Pons (tissue), 1 donor: ENCODE measurements around the gene DIPK1A.
"Not testable (repeated sequence)": the region's sequence is repeated elsewhere in the genome, so short reads cannot be mapped to it uniquely, and the experiment has no call there.

Experiments
- DNase-seq: peaks from one replicate; pipeline ENCODE4 v3.0.0-alpha.2; 2016; ENCODE audit warnings: low spot score

The DIPK1A gene

DNA sequence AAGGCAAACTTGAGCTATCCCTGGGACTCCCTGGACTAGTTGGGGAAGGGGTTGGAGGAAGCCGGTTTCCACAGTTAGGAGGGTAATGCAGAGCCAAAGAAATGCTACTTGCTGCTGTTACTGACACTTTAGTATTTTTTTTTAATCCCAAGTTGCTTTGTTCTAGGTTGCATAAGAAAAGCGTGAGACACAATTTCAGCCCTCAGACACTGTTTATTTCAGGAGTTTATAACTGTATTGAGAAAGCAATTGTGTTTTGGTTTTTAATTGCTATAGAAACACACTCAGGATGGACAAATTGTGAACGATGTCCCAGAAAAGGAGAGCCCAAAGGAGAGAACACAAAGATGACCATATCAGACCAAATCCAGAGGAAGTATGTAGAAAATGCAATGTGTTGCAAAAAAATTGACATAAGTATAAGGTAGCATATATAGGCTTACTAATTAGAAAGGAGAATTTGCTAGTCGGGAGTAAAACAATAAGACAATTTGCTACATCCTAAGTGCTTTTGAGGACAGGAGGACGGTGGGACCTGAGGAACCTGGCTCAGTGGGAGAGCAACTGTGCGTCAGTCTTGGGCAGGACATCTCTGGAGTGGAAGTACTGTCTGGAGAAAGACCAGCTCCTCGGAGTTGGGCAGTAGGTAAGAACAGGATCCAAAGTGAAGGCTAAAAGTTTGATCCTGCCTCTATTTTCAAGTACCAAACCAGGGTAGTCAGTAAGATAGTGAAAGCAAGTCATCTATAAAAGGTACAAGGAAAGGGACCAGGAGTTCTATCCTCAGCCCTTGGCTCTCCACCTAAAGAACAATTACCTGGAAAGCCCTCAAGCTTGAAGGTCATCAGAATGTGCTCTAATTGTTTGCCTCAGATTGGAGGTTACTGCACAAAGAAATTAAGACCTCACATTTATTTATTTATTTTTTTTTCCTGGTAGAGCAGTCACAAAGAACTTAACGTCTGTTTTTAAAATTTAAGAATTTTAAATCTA, 39.9 kb downstream of the DIPK1A start:
- no peak for DNase-seq

DNA sequence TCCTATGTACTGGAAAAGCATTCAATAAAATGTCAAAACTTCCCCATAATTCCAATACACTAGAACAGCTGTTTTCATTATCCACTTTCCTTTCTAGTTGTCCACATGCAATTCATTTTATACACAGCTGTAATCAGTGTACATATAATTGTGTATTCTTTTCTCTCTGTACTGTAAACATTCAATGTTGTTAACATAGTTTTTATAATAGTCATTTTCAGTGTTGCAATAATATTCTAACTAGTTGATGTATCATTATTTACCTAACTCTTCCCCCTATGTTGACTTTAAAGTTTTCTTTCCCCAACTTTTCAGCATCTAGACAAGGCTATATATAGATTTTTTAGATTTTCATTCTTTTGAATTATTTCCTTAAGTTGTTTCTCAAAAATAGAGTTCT, 44.4 kb downstream of the DIPK1A start:
- no peak for DNase-seq

- no peak for DNase-seq
Observed at GRCh38 chr1:92915547-92915946, 45.7 kb downstream of the DIPK1A start.

GRCh38 chr1:92913093-92913819, 48.0 kb downstream of the DIPK1A start:
- DNase-seq, result no peak

- no peak for DNase-seq
Observed at GRCh38 chr1:92910081-92910480, 51.2 kb downstream of the DIPK1A start.

GRCh38 chr1:92909321-92909720, 51.9 kb downstream of the DIPK1A start:
- DNase-seq, result peak; percentile 43

- DNase-seq, result no peak
Observed at GRCh38 chr1:92907949-92908684, 53.1 kb downstream of the DIPK1A start.

DNA sequence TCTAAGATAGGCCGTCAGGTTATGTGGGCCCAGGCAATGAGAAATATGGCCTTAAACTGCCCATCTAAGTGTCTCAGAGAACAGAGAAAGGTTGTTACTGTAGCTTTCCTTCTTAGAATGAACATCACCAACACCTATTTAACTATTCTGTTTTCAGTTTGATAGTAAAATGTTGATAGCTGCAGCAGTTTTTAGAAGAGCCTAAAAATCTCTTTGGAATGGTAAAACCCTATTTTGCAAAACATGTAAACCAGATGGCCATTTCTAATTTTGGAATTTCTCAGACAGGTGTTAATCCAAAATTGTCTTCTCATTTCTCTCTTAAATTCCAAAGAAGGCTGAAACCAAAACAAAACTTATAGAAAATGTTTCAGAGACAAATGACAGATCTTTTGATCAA, 57.5 kb downstream of the DIPK1A start:
- no peak for DNase-seq

GRCh38 chr1:92902406-92902744, 58.9 kb downstream of the DIPK1A start:
- DNase-seq, result no peak

- DNase-seq, result no peak
Observed at GRCh38 chr1:92901699-92902405, 59.4 kb downstream of the DIPK1A start.

GRCh38 chr1:92901126-92901525, 60.1 kb downstream of the DIPK1A start:
- DNase-seq, result no peak

DNA sequence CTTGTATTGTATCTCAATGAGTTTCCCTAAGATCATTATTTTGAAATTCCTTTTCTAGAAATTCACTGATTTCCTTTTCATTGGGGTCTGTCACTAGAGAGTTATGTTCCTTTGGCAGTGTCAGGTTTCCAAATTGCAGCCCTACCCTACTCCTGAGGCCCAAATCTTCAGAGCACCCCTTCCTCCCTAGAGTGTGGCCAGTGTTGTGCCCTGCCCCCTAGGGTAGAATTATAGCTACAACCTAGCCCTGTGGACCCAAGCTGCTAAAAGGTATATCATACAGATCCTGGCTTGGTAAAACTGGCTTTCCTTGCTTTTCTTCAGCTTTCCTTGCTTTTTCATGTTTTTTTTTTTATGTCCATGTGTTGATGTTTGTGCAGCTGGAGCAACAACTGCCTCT, 60.7 kb downstream of the DIPK1A start:
- DNase-seq, result no peak

DNA sequence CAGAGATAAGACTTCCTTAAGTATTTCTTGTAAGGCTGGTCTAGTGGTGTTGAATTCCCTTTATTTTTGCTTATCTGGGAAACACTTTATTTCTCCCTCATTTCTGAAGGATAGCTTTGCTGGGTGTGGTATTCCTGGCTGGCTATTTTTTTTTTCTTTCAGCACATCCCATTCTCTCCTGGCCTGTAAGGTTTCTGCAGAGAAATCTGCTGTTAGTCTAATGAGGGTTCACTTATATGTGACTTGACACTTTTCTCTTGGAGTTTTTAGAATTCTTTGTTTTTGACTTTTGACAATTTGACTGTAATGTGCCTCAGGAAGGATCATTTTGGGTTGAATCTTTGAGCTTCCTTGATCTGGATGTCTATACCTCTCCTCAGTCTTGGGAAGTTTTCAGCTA, 61.5 kb downstream of the DIPK1A start:
- no peak for DNase-seq

DNA sequence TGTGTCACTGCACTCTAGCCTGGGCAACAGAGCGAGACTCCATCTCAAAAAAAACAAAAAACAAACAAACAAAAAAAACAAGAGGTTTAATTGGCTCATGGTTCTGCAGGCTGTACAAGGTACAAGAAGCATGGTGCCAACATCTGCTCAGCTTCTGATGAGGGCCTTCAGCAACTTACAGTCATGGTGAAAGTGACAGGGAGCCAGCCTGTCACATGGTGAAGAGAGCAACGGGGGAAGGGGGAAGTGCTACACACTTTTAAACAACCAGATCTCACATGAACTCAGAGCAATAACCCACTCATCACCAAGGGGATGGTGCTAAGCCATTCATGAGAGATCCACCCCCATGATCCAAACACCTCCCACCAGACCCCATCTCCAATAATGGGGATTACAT, 63.2 kb downstream of the DIPK1A start:
- not testable (repeated sequence) for DNase-seq

DNA sequence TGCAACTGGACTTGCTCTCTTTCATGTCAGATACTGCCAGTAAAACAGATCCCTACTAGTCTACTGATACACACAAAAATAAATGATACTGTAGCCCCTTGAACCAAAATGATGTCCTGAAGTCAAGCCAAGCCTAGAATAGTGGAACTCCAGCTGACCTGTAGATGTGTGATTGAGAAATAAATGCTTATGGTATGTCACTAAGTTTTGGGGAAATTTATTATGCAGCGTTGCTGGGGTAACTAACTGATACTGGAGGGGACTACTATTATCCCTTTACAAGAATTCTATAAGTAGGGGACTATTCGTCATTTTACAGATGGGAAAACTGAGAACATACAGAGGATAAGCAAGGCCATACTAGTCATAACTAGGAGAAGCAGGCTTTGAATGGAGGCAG, 73.8 kb downstream of the DIPK1A start:
- no peak for DNase-seq

- DNase-seq, result no peak
Observed at GRCh38 chr1:92886886-92887419, 74.3 kb downstream of the DIPK1A start.

- DNase-seq, result no peak
Observed at GRCh38 chr1:92884195-92884594, 77.1 kb downstream of the DIPK1A start.

- DNase-seq, result no peak
Observed at GRCh38 chr1:92883297-92883696, 78.0 kb downstream of the DIPK1A start.

DNA sequence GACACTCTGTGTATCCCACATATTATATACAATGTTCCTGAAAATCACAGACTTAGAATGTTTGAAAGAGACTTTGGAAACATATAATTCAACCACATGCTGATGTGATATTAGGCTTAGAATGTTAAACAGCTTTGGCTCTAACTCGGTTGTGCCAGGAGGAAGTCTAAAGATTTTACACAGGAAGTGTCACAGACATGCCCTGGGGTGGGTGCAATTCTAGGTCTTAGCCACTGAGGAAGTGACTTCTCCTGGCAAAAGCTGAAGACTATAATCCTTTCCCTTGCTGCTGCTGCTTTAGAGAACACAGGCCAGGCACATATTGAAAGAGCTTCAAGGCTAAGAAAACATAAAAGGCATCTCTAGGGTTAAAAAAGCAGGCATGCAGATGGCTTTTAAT, 78.4 kb downstream of the DIPK1A start:
- DNase-seq, result no peak

DNA sequence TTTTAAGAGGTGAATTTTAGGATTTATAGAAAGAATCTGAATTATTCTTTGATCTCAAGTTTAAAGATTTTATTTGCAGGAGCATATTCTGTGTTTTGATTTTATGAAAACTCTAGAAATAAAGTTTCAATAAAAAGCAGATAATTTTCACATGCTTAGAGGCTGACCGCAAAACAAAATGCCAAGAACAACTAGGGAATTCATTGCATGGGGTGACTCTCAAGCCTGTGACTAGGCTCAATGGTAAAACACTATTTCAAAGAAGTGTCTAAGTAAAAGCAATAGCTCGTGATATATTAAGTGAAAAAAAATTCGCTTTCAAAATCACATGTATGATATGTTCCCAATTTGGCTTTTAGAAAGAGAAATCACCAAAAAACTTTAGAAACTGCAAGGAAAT, 79.9 kb downstream of the DIPK1A start:
- DNase-seq, result peak; percentile 42

- peak; percentile 33 for DNase-seq
Observed at GRCh38 chr1:92879316-92879968, 81.8 kb downstream of the DIPK1A start.
